ENCODE results near the gene PDF.
"Not testable (repeated sequence)": the region's sequence is repeated elsewhere in the genome, so short reads cannot be mapped to it uniquely, and the experiment has no call there.

GRCh38 chr16:69291657-69292056 lies 38.7 kb downstream of the PDF start:
- TF ChIP-seq CTCF (IDR thresholded peaks at IDR 0.05; ENCODE audit: insufficient read depth, low read length); GABPA (IDR thresholded peaks at IDR 0.05; ENCODE audit: low read depth); POLR2AphosphoS5 (IDR thresholded peaks at IDR 0.05; ENCODE audit: low read depth): not testable (repeated sequence)
- TF ChIP-seq, protein P1, sequence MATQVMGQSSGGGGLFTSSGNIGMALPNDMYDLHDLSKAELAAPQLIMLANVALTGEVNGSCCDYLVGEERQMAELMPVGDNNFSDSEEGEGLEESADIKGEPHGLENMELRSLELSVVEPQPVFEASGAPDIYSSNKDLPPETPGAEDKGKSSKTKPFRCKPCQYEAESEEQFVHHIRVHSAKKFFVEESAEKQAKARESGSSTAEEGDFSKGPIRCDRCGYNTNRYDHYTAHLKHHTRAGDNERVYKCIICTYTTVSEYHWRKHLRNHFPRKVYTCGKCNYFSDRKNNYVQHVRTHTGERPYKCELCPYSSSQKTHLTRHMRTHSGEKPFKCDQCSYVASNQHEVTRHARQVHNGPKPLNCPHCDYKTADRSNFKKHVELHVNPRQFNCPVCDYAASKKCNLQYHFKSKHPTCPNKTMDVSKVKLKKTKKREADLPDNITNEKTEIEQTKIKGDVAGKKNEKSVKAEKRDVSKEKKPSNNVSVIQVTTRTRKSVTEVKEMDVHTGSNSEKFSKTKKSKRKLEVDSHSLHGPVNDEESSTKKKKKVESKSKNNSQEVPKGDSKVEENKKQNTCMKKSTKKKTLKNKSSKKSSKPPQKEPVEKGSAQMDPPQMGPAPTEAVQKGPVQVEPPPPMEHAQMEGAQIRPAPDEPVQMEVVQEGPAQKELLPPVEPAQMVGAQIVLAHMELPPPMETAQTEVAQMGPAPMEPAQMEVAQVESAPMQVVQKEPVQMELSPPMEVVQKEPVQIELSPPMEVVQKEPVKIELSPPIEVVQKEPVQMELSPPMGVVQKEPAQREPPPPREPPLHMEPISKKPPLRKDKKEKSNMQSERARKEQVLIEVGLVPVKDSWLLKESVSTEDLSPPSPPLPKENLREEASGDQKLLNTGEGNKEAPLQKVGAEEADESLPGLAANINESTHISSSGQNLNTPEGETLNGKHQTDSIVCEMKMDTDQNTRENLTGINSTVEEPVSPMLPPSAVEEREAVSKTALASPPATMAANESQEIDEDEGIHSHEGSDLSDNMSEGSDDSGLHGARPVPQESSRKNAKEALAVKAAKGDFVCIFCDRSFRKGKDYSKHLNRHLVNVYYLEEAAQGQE (IDR thresholded peaks at IDR 0.05; ENCODE audit: insufficient replicate concordance, low read depth) = not testable (repeated sequence)
